ENCODE measurements around the gene BCAS3. TPM values are rescaled to one million over a fixed set of nuclear protein-coding genes. Genes with fewer than 3 reads are reported as not detected.

Gene BCAS3
- total RNA-seq, 4 donors from 2014 or later = 42.1 to 84.7 (median 54.1) TPM

GRCh38 chr17:61230461-61230860, 552.8 kb downstream of the BCAS3 start:
- H3K4me3 ChIP-seq (ENCODE audit: low read depth, poor library complexity, severe bottlenecking) = no peak overlapping the region
- intact Hi-C loops (cut with DNase I; ENCODE audit: low total_unique reads) = no loop called here
- DNase-seq (ENCODE audit: low spot score in 2 of 2) = no peak
- TF ChIP-seq CTCF (IDR thresholded peaks at IDR 0.05) (no peak), POLR2A (IDR thresholded peaks at IDR 0.05) (no peak)
- 93 to 98% methylated on average over 2 of the region's 2 CpGs for WGBS, 2 donors

GRCh38 chr17:61230972-61231820, 553.5 kb downstream of the BCAS3 start:
- TF ChIP-seq CTCF (IDR thresholded peaks at IDR 0.05) = no peak
- no peak for TF ChIP-seq POLR2A (IDR thresholded peaks at IDR 0.05)
- WGBS, 2 donors = 72 to 79% methylated on average over 4 of the region's 4 CpGs
- no peak for DNase-seq (ENCODE audit: low spot score in 2 of 2)
- intact Hi-C loops (cut with DNase I; ENCODE audit: low total_unique reads) = no loop called here
- H3K4me3 ChIP-seq (ENCODE audit: low read depth, poor library complexity, severe bottlenecking) = no peak overlapping the region

- no peak for DNase-seq (ENCODE audit: low spot score in 2 of 2)
- TF ChIP-seq POLR2A (IDR thresholded peaks at IDR 0.05) = no peak
- no peak for TF ChIP-seq CTCF (IDR thresholded peaks at IDR 0.05)
- no peak overlapping the region for H3K4me3 ChIP-seq (ENCODE audit: low read depth, poor library complexity, severe bottlenecking)
- intact Hi-C loops (cut with DNase I; ENCODE audit: low total_unique reads) = no loop called here
- WGBS, 2 donors = 93 to 95% methylated on average over 3 of the region's 3 CpGs
Measured at GRCh38 chr17:61232871-61233270, 555.2 kb downstream of the BCAS3 start.

- TF ChIP-seq POLR2A (IDR thresholded peaks at IDR 0.05) (no peak), CTCF (IDR thresholded peaks at IDR 0.05) (no peak)
- no peak overlapping the region for H3K4me3 ChIP-seq (ENCODE audit: low read depth, poor library complexity, severe bottlenecking)
- intact Hi-C loops (cut with DNase I; ENCODE audit: low total_unique reads) = no loop called here
- no peak for DNase-seq (ENCODE audit: low spot score in 2 of 2)
- WGBS, 2 donors = 89 to 100% methylated on average over 1 of the region's 1 CpG
Measured at GRCh38 chr17:61233991-61234750, 556.5 kb downstream of the BCAS3 start.

GRCh38 chr17:61235001-61235826, 557.6 kb downstream of the BCAS3 start:
- WGBS, 2 donors = 80 to 81% methylated on average over 15 of the region's 15 CpGs
- no peak for DNase-seq (ENCODE audit: low spot score in 2 of 2)
- H3K4me3 ChIP-seq (ENCODE audit: low read depth, poor library complexity, severe bottlenecking) = no peak overlapping the region
- TF ChIP-seq CTCF (IDR thresholded peaks at IDR 0.05) (no peak), POLR2A (IDR thresholded peaks at IDR 0.05) (no peak)
- intact Hi-C loops (cut with DNase I; ENCODE audit: low total_unique reads) = no loop called here

Measured in lower leg skin (tissue), 4 donors.